Retinal pigment epithelial cell (primary cell): Measurements from ENCODE around the gene ATP1A2.

Experiments used
- DNase-seq: peaks from one replicate; pipeline ENCODE4 v3.0.0-alpha.2; 2010; ENCODE audit warnings: low read depth
- H3K4me3 ChIP-seq: 2 replicates; pipeline ENCODE4 v1.5.1; 2011; ENCODE audit warnings: mild to moderate bottlenecking, low read length, control low read depth, moderate library complexity
- CTCF ChIP-seq: conservative IDR thresholded peaks from 2 replicates; pipeline ENCODE4 v1.5.1; 2011; ENCODE audit warnings: low read depth, low read length, control low read depth, inconsistent platforms

Gene ATP1A2

DNA sequence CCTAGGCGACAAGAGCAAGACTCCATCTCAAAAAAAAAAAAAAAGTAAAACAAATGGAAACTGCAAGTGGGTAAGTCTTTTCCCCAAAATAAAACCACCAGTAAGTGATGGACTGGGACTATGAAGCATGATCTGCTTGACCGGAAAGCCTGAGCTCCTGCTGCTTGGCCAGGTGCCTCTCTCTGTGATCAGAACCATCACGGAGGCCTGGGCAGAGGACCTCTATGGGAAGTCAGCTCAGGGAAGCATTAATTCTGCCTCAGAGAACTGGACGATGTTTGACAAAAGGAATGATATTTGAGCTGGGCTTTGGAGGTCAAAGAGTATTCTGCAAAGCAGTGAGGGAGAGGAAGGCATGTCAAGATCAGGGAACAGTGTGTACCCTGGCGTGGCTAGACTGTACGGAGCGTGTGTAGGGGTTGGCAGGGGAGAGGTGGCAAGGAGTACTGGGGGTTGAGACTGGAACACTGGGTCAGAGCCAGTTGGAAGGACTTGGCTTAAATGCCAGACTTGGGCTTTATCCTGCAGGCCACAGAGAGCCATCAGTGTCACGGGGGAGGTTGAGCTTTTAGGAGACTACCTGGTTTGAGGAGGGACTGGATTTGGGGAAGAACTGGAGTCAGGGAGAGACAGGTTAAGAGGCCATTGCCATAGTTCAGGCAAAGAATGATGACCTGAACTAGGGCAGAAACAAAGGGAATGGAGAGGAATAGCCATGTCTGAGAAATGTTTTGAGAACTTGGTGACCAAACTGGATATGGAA, 16.4 kb downstream of the ATP1A2 start:
- TF ChIP-seq CTCF: no peak
- DNase-seq: no peak
- no peak overlapping the region for H3K4me3 ChIP-seq

- TF ChIP-seq CTCF: no peak
- DNase-seq: no peak
- H3K4me3 ChIP-seq: no peak overlapping the region
Observed at GRCh38 chr1:160133990-160134770, 18.6 kb downstream of the ATP1A2 start.

DNA sequence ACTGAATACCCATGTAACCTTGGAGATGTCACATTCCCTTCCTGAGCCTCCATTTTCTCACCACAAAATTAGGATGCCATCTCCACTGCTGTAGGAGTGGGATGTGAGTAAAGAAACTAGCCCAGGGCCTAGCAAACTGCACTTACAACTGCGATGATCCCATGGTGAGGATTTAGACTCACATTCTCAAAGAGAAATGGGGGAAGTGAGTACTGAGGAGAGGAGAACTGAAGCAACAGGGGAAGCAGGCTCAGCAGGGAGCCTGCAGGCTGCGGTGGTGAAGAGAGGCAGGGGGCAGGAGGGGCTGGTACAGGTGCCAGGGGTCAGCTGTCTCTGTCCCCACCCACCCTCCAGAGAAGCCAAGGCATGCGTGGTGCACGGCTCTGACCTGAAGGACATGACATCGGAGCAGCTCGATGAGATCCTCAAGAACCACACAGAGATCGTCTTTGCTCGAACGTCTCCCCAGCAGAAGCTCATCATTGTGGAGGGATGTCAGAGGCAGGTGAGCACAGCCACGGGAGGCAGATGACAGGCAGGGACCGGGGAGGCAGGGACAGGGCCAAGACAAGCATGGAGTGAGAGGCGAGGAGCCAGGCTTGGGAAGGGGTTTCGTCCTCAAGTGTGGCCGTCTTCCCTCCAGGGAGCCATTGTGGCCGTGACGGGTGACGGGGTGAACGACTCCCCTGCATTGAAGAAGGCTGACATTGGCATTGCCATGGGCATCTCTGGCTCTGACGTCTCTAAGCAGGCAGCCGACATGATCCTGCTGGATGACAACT, 19.4 kb downstream of the ATP1A2 start:
- no peak for TF ChIP-seq CTCF
- H3K4me3 ChIP-seq: no peak overlapping the region
- no peak for DNase-seq

GRCh38 chr1:160136121-160136925, 20.8 kb downstream of the ATP1A2 start:
- no peak for DNase-seq
- TF ChIP-seq CTCF: no peak
- H3K4me3 ChIP-seq: no peak overlapping the region

- no peak for TF ChIP-seq CTCF
- H3K4me3 ChIP-seq: no peak overlapping the region
- no peak for DNase-seq
Observed at GRCh38 chr1:160136926-160137200, 21.3 kb downstream of the ATP1A2 start.

DNA sequence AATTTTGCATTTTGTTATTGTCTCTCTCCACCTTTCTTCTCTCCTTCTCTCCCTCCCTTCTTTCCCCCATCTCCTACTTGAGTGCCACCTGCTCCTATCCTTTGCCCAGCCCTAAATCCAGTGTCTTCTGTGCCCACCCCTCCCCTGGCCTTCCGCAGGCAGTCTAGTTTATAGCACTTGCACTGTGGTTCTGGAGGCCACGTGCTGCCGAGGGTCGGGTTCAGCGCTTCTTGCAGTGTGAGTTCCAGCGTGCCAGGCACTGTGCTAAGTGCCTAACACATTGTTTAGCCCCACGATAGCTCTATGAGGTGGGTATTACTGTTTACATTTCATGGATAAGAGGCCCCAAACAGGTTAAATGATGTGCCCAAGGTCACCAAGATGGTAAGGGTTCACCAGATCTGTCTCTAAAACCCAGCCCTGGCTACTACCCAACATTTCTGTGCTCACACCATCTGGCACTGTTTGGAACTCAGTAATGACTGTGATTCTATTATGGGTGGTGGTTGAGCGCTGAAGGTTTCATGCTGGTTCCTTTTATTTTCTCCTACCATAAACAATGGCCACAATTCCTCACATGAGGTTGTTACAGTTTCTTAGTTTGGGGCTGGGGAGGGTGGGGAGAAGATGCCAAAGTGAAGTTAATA, 21.8 kb downstream of the ATP1A2 start:
- TF ChIP-seq CTCF: no peak
- no peak overlapping the region for H3K4me3 ChIP-seq
- DNase-seq: no peak
